Lower lobe of right lung (tissue), 2 donors: ENCODE results near the gene HMCES. TPM values are rescaled to one million over a fixed set of nuclear protein-coding genes. Genes with fewer than 3 reads are reported as not detected.

Experiments used
- ATAC-seq, 2 donors: fragments of 200-7000 bp; cut with Tn5 transposase; one replicate each; pipeline ENCODE4 v1.9.1; 2020 to 2022; ENCODE audit warnings: mild to moderate bottlenecking in 2 of 2, moderate library complexity in 2 of 2
- DNase-seq: peaks from one replicate; pipeline ENCODE4 v3.0.0-alpha.2; 2020
- H3K27ac ChIP-seq: fragments of 200-600 bp; one replicate; pipeline ENCODE4 v1.8.0; 2022
- H3K27me3 ChIP-seq: fragments of 200-600 bp; one replicate; pipeline ENCODE4 v1.8.0; 2022; ENCODE audit warnings: low read depth
- H3K36me3 ChIP-seq: fragments of 200-600 bp; one replicate; pipeline ENCODE4 v1.8.0; 2022; ENCODE audit warnings: mild to moderate bottlenecking
- H3K4me1 ChIP-seq: fragments of 200-600 bp; one replicate; pipeline ENCODE4 v1.8.0; 2022
- H3K4me3 ChIP-seq: fragments of 200-600 bp; one replicate; pipeline ENCODE4 v1.8.0; 2022; ENCODE audit warnings: mild to moderate bottlenecking
- H3K9me3 ChIP-seq: fragments of 200-600 bp; one replicate; pipeline ENCODE4 v1.8.0; 2022
- intact Hi-C: fragments of 100-400 bp; cut with DNase I; formaldehyde crosslinking; loops from one replicate; pipeline ENCODE4 v1.11.0; 2022
- total RNA-seq: library from RNA; stranded (reverse); fragmentation: NEBNext Ultra II Directional; extraction: Animal tissue kit (Norgen Biotek cat#: 25700); gene quantifications from one replicate; pipeline ENCODE4 v1.2.1, GENCODE V29; 2021
- TF ChIP-seq, protein P1 (sequence below): fragments of 200-600 bp; IDR thresholded peaks from one replicate; pipeline ENCODE4 v1.8.0; 2022; ENCODE audit warnings: antibody characterized with exemption, mild to moderate bottlenecking
- donor health status: DM: no; HTN: yes; CAD: no; lungs with severe emphysema.

The HMCES gene
- total RNA-seq, 1 donor from 2014 or later, result 28.1 TPM

DNA sequence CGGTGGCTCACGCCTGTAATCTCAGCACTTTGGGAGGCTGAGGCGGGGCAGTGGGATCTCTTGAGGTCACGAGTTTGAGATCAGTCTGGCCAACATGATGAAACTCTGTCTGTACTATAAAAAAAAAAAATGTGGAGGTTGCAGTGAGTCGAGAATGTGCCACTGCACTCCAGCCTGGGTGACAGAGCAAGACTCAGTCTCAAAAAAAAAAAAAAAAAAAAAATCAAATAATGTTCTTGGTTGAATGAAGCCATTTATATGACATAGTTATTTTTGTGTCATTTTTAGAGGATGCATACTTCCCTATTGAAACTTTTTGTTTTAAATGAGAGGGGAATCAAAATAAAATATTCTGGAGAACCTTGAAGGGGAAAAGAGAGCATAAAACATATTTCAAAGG, 3.1 kb downstream of the HMCES start:
- TF ChIP-seq, protein P1, sequence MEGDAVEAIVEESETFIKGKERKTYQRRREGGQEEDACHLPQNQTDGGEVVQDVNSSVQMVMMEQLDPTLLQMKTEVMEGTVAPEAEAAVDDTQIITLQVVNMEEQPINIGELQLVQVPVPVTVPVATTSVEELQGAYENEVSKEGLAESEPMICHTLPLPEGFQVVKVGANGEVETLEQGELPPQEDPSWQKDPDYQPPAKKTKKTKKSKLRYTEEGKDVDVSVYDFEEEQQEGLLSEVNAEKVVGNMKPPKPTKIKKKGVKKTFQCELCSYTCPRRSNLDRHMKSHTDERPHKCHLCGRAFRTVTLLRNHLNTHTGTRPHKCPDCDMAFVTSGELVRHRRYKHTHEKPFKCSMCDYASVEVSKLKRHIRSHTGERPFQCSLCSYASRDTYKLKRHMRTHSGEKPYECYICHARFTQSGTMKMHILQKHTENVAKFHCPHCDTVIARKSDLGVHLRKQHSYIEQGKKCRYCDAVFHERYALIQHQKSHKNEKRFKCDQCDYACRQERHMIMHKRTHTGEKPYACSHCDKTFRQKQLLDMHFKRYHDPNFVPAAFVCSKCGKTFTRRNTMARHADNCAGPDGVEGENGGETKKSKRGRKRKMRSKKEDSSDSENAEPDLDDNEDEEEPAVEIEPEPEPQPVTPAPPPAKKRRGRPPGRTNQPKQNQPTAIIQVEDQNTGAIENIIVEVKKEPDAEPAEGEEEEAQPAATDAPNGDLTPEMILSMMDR, result no peak
- H3K9me3 ChIP-seq, result no peaks in the 10 kb centered on the region
- peaks cover 32% of the 10 kb centered on the region for H3K36me3 ChIP-seq
- no peak overlapping the region for H3K27ac ChIP-seq
- H3K4me1 ChIP-seq, result peaks cover 31% of the 10 kb centered on the region
- no peak for ATAC-seq
- DNase-seq, result no peak
- H3K4me3 ChIP-seq, result no peak overlapping the region
- intact Hi-C loops, result no loop called here
- H3K27me3 ChIP-seq, result no peaks in the 10 kb centered on the region

DNA sequence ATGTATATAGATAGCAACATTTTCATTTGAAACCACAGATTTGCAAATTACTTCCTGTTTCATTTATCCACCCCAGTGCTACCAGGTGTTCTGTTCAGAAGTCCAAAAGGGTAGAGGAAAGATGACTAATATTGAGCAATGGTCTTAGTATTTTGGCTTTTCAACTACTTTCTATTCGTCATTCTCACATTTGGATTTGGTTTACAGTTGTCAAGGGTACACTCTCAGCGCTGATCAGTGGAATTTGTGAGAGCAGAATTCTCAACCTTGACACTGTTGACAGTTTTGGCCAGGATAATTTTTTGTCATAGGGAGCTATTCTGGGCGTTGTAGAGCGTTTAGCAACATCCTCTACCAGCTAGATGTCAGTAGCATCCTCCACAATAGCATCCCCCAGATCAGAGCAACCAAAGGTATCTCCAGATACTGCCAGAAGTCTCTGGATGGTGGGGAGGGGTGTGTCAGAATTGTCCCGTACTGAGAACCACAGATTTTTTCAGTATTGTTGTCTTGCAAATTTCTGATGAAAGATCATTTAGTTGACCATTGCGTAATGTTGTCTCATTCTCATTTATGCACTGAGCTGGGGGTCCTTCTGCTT, 4.2 kb downstream of the HMCES start:
- no peak overlapping the region for H3K27ac ChIP-seq
- H3K4me1 ChIP-seq, result peaks cover 27% of the 10 kb centered on the region
- TF ChIP-seq, protein P1, result no peak
- no peak for ATAC-seq
- H3K4me3 ChIP-seq, result no peak overlapping the region
- H3K27me3 ChIP-seq, result no peaks in the 10 kb centered on the region
- peaks cover 29% of the 10 kb centered on the region for H3K36me3 ChIP-seq
- DNase-seq, result no peak
- H3K9me3 ChIP-seq, result no peaks in the 10 kb centered on the region
- intact Hi-C loops, result no loop called here

DNA sequence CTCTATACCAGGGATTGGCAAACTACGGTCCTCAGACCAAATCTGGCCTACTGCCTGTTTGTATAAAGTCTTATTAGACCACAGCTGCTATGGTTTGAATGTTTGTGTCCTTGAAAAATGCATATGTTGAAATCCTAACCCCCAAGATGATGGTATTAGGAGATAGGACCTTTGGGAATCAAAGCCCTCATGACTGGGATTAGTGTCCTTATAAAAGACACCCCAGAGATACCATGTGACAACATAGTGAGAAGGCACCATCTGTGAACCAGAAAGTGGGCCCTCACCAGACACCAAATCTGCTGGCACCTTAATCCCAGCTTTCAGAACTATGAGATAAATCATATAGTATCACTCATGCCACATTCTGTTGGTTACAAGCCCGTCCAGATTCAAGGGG, 7.4 kb downstream of the HMCES start:
- TF ChIP-seq, protein P1, result no peak
- H3K4me3 ChIP-seq, result no peak overlapping the region
- ATAC-seq (no peak), DNase-seq (no peak)
- peaks cover 5% of the 10 kb centered on the region for H3K4me1 ChIP-seq
- no peak overlapping the region for H3K27ac ChIP-seq
- no peaks in the 10 kb centered on the region for H3K9me3 ChIP-seq
- intact Hi-C loops, result no loop called here
- H3K27me3 ChIP-seq, result no peaks in the 10 kb centered on the region
- peaks cover 55% of the 10 kb centered on the region for H3K36me3 ChIP-seq

DNA sequence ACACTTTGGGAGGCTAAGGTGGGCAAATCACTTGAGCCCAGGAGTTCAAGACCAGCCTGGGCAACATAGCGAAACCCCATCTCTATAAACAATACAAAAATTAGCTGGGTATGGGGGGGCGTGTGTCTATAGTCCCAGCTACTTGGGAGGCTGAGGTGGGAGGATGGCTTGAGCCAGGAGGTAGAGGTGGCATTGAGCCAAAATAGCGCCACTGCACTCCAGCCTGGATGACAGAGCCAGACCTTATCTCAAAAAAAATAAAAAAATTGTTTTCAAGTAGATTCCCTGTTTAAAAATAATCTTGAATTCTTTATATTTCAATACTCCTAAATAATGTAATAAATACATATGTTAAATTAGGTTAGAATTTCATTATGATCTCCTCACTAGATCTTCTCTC, 9.8 kb downstream of the HMCES start:
- no peaks in the 10 kb centered on the region for H3K9me3 ChIP-seq
- DNase-seq, result no peak
- H3K4me3 ChIP-seq, result no peak overlapping the region
- no peak for ATAC-seq
- H3K27ac ChIP-seq, result no peak overlapping the region
- intact Hi-C loops, result no loop called here
- no peaks in the 10 kb centered on the region for H3K27me3 ChIP-seq
- no peaks in the 10 kb centered on the region for H3K4me1 ChIP-seq
- H3K36me3 ChIP-seq, result peaks cover 70% of the 10 kb centered on the region
- TF ChIP-seq, protein P1, result no peak

DNA sequence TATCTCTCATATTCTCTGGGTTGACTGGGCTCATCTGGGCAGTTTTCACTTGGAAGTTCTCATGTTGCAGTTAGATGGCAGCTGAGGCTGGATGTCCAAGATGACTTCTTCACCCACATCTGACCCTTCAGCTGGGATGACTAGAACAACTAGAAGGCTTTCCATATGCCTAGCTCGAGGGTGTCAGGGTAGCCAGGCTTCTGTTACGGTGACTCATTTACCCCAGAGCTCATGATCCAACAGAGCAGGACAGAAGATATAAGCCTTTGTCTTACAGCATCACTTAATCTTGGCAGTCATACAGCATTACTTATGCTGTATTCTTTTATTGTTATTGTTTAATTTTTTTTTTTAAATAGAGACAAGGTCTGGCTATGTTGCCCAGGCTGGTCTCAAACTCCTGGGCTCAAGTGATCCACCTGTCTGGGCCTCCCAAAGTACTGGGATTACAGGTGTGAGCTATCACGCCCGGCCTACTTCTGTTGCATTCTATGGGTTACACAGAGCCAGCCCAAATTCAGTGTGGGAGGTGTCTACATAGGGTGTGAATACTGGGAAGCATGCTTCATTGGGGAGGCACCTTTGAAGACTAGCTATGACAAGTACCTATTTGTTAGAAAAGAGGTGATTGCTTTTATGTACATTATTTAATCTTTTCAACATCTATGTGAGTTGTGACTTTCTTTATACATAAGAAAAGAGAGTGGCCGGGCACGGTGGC, 10.7 kb downstream of the HMCES start:
- no peak overlapping the region for H3K27ac ChIP-seq
- intact Hi-C loops, result no loop called here
- TF ChIP-seq, protein P1, result no peak
- DNase-seq (no peak), ATAC-seq (no peak)
- no peaks in the 10 kb centered on the region for H3K9me3 ChIP-seq
- H3K27me3 ChIP-seq, result no peaks in the 10 kb centered on the region
- H3K36me3 ChIP-seq, result peaks cover 75% of the 10 kb centered on the region
- H3K4me3 ChIP-seq, result no peak overlapping the region
- no peaks in the 10 kb centered on the region for H3K4me1 ChIP-seq
